Omental fat pad (tissue), 4 donors: ENCODE measurements around the gene RHOXF2B. TPM values are rescaled to one million over a fixed set of nuclear protein-coding genes. Genes with fewer than 3 reads are reported as not detected.
"Not testable (repeated sequence)": the region's sequence is repeated elsewhere in the genome, so short reads cannot be mapped to it uniquely, and the experiment has no call there.

ENCODE experiments used
- ATAC-seq: fragments of 150-250 bp; one replicate; pipeline ENCODE4 v1.9.1; 2016; ENCODE audit warnings: mild to moderate bottlenecking, moderate library complexity; ENCODE audit not compliant: low FRiP score
- DNase-seq: peaks from one replicate; pipeline ENCODE4 v3.0.0-alpha.2; 2019; ENCODE audit warnings: low spot score
- total RNA-seq, 4 donors: library from RNA; depleted of rRNA; stranded (reverse); fragments of >200 nt; gene quantifications; one replicate each; pipeline ENCODE4 v1.1.0, GENCODE V29; 2016
- TF ChIP-seq, protein P1 (sequence below), 3 donors: fragments of 450-650 bp; IDR thresholded peaks; one replicate each; pipeline ENCODE4 v1.5.1; 2016 to 2017; ENCODE audit warnings: antibody characterized with exemption in 3 of 3, mild to moderate bottlenecking in 3 of 3, moderate library complexity in 2 of 3

RHOXF2B gene
- total RNA-seq: not detected

DNA sequence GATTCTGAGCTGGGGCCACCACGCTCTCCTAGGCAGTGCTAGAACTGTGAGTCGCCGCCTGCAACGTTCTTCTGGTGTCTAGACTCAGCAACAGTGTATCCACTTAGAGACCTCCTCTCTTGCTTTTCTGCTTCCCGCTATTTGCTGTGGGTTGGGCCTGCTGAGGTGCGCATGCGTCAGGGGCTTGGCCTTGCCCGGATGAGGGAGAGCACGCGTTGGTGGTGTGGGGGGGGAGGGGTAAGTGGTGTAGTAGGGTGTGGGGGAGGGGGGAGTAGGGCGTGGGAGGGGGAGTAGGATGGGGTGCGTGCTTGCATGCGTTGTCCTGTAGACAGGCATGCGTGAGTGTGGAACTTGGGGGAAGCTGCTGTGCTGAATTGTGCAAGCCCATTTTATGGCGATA lies at the start of gene RHOXF2B:
Gene RHOXF2B (minus strand): TSS at position 101 of the 400 bp plus-strand sequence. CDS start 138 bp downstream, outside the sequence.
- DNase-seq, ATAC-seq: not testable (repeated sequence)

DNA sequence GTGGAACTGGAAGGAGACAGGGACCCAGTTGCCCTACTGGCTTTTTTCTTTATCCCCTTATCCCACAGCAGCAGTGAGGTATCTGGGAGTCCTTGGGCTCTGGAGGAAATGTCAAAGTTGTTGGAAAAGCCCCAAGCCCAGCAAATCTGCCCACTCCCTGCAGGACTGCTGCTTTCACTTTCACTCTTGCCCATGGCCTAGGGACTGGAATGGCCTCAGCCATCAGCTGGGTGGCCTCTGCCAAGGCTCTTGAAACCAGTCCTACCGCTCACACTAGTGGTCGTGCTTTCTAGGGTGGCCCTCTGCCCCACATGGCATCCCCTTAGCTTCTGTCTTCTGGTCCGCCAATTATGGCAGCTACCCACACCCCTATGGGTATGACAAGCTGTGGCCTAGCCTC lies 48.0 kb upstream of the RHOXF2B start:
- ATAC-seq: no peak

DNA sequence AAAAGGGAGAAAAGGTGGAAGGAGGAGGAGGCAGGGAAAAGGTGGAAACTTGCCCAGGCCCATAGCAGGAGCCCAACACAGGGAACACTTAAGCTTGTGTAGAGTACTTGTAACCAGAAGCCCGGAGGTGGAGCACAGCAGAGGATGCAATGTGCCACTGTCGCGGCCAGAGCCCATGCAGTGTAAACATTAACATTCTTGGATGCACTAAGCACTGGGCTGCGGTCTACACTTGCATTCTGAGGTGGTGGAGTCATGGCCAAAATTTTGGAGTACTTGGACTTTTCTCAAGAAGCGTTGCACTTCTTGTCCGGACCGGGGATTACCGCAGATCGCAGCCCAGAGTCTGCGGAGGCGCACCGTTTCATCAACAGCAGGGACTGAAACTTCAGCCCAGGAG lies 42.7 kb upstream of the RHOXF2B start:
- ATAC-seq (no peak), DNase-seq (no peak)
- TF ChIP-seq, protein P1, sequence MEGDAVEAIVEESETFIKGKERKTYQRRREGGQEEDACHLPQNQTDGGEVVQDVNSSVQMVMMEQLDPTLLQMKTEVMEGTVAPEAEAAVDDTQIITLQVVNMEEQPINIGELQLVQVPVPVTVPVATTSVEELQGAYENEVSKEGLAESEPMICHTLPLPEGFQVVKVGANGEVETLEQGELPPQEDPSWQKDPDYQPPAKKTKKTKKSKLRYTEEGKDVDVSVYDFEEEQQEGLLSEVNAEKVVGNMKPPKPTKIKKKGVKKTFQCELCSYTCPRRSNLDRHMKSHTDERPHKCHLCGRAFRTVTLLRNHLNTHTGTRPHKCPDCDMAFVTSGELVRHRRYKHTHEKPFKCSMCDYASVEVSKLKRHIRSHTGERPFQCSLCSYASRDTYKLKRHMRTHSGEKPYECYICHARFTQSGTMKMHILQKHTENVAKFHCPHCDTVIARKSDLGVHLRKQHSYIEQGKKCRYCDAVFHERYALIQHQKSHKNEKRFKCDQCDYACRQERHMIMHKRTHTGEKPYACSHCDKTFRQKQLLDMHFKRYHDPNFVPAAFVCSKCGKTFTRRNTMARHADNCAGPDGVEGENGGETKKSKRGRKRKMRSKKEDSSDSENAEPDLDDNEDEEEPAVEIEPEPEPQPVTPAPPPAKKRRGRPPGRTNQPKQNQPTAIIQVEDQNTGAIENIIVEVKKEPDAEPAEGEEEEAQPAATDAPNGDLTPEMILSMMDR (IDR thresholded peaks at IDR 0.05): no peak

More for the DNA sequence above, 48.0 kb upstream of the RHOXF2B start:
- TF ChIP-seq, protein P1 (IDR thresholded peaks at IDR 0.05): no peak
- DNase-seq: no peak

DNA sequence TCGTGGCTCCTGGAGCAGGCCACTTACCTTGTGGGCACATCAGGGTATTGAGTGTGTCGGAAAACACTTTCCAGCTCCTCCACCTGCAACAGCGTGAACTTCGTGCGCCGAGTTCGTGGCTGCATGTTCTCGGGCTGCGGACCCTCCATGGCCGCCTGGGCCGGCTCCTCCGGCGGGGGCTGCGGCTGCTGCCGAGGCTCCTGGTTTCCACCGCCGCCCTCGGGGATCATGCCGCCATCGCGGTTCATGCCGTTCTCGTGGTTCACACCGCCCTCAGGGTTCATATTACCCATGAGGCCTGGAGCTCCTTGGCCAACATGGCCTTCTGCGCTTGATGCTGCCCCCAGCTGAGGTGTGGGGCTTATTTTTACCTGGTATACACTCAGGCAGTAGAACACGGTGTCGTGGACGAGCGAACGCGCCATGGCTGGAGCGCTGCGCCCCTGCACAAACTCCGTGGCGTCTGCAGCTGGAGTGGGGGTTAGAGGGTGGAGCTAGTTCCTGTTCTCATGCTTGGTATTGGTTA lies 38.0 kb upstream of the RHOXF2B start, which contains the start of gene RHOXF1:
Gene RHOXF1 (minus strand): TSS at position 476 of the 526 bp plus-strand sequence. CDS start 51 bp downstream, at position 425.
- no peak for DNase-seq
- TF ChIP-seq, protein P1 (IDR thresholded peaks at IDR 0.05): no peak
- no peak for ATAC-seq

DNA sequence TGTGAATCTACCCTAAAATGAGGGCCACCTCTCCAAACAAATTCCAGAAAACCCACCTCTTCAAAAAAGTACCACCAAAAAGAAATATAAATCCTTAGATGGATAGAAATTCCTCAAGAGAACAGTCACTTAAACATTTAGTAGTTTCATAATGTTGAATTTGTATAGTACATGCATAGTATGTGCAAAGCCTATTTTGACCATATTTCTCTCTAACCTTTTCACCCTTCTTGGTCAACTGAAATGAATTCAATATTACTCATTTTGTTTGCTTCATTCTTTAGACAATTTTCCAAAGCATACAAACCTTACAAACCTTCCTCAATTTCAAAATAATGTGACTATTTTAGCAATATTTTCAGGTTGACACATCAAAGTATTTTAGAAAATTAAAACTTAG lies 34.1 kb upstream of the RHOXF2B start:
- ATAC-seq (no peak), DNase-seq (no peak)
- TF ChIP-seq, protein P1 (IDR thresholded peaks at IDR 0.05): no peak

DNA sequence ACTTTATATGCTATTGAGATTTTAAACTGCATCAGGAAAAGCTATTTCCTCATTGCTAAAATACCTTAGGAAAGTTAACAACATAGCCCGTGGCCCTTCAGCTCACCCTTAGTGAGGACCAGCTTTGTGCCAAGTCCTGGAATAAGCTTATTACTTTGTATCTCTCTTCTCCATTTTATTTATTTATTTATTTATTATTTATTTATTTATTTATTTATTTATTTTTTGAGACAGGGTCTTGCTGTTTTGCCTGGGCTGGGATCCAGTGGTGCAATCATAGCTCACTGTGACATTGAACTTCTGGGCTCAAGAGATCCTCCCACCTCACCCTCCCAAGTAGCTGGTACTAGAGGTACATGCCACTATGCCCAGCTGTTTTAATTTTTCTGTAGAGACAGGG lies 31.9 kb upstream of the RHOXF2B start:
- ATAC-seq (no peak), DNase-seq (no peak)
- TF ChIP-seq, protein P1 (IDR thresholded peaks at IDR 0.05): no peak

DNA sequence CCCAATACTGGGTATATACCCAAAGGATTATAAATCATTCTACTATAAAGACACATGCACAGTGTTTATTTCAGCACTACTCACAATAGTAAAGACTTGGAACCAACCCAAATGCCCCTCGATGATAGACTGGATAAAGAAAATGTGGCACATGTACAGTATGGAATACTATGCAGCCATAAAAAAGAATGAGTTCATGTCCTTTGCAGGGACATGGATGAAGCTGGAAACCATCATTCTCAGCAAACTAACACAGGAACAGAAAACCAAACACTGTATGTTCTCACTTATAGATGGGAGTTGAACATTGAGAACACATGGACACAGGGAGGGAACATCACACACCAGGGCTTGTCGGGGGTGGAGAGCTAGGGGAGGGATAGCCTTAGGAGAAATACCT lies 27.2 kb upstream of the RHOXF2B start:
- ATAC-seq, DNase-seq: not testable (repeated sequence)

DNA sequence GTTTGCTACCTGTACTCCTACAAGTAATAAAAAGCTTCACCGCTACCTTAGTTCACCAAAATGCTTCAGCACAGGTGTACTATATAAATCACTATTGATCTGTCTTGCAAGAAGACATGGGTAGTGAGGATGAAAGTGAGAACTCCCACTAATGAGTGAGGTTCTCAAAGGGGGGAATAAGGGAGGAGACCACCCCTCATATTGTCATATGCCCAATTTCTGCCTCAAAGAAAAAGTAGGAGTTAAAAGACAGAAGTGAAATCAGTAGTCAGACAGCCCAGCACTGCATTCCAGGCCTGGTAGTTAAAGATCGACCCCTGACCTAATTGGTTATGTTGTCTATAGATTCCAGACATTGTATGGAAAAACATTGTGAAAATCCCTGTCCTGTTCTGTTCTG lies 23.6 kb upstream of the RHOXF2B start:
- not testable (repeated sequence) for ATAC-seq, DNase-seq

DNA sequence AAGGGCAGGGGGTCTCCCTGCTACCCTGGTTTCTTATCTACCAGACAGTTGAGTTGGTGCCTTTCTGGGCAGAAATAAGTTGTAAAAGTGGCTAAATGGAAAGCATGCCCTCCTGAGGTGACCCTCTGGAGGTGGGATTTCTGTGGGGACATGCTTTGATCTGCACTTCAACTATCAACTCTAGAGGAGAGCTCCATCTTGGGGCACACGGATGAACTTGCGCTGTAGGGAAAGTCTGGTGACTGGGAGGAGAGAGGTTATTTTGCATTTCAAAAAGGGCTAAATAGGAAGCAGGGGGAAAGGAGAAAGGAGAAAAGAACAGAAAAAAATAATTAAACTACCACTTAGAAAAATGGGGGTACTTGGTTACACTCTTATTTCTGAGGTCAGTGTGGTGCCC lies 12.7 kb upstream of the RHOXF2B start:
- no peak for DNase-seq
- no peak for ATAC-seq
- TF ChIP-seq, protein P1 (IDR thresholded peaks at IDR 0.05): no peak
